K562 (cell line): ENCODE measurements around the gene EDEM1. TPM values are rescaled to one million over a fixed set of nuclear protein-coding genes. Genes with fewer than 3 reads are reported as not detected.

ENCODE experiments used
- BRD4 ChIP-seq: fragments of 200-600 bp; sonication (generic); IDR thresholded peaks from 2 replicates; pipeline ENCODE4 v1.6.1; 2017; ENCODE audit warnings: inconsistent platforms
- EP400 ChIP-seq: fragments of 450-650 bp; IDR thresholded peaks from 2 replicates; pipeline ENCODE4 v1.6.1; 2017; ENCODE audit warnings: antibody characterized with exemption, mild to moderate bottlenecking, moderate library complexity
- FOXP1 ChIP-seq: sonication (generic); formaldehyde crosslinking; IDR thresholded peaks from 2 replicates; pipeline ENCODE4 v1.8.0; 2022; ENCODE audit warnings: mild to moderate bottlenecking, missing genetic modification reagents
- GTF2F1 ChIP-seq: IDR thresholded peaks from 2 replicates; pipeline ENCODE4 v1.6.1; 2011; ENCODE audit warnings: low read depth, low read length, improper control_type of control experiment
- HMG20B ChIP-seq: fragments of 250-450 bp; sonication (Bioruptor Pico); IDR thresholded peaks from 2 replicates; pipeline ENCODE4 v1.5.0; 2021; ENCODE audit warnings: mild to moderate bottlenecking
- RAD51 ChIP-seq: fragments of 450-650 bp; IDR thresholded peaks from 2 replicates; pipeline ENCODE4 v1.7.1; 2016; ENCODE audit warnings: low read depth, mild to moderate bottlenecking, borderline replicate concordance
- RBFOX2 ChIP-seq: fragments of 200-400 bp; formaldehyde crosslinking; IDR thresholded peaks from 2 replicates; pipeline ENCODE4 v1.6.1; 2017; ENCODE audit warnings: low read depth, mild to moderate bottlenecking, low read length, moderate library complexity
- SMARCB1 ChIP-seq: IDR thresholded peaks from 2 replicates; pipeline ENCODE4 v1.6.1; 2011; ENCODE audit warnings: improper control_type of control experiment, low read depth; ENCODE audit not compliant: insufficient read length
- STAT6 ChIP-seq: sonication (generic); formaldehyde crosslinking; IDR thresholded peaks from 2 replicates; pipeline ENCODE4 v1.8.1; 2023; ENCODE audit warnings: mild to moderate bottlenecking, missing genetic modification reagents
- TFE3 ChIP-seq: fragments of 450-650 bp; formaldehyde crosslinking; IDR thresholded peaks from 2 replicates; pipeline ENCODE4 v1.4.0; 2020; ENCODE audit warnings: mild to moderate bottlenecking, mixed read lengths
- ZBTB11 ChIP-seq, 3 experiments: fragments of 200-800 bp in 1 of 3; fragments of 250-450 bp in 1 of 3; fragments of 450-650 bp in 1 of 3; sonication (Bioruptor Pico) in 1 of 3; sonication (Bioruptor generic) in 1 of 3; formaldehyde crosslinking in 1 of 3; IDR thresholded peaks; 2 replicates each; pipeline versions ENCODE4 v1.6.1 to v1.8.0; 2016 to 2022; ENCODE audit warnings: mild to moderate bottlenecking in 2 of 3, missing genetic modification characterization in 2 of 3, missing compliant biosample characterization in 1 of 3, moderate library complexity in 1 of 3
- ZBTB12 ChIP-seq: fragments of 250-450 bp; sonication (Bioruptor Pico); IDR thresholded peaks from 2 replicates; pipeline ENCODE4 v1.4.0; 2020
- ZBTB2 ChIP-seq: fragments of 450-650 bp; IDR thresholded peaks from 2 replicates; pipeline ENCODE4 v1.6.1; 2016; ENCODE audit warnings: antibody characterized with exemption
- ZC3H11A ChIP-seq: IDR thresholded peaks from 2 replicates; pipeline ENCODE4 v1.6.1; 2012; ENCODE audit warnings: low read depth, low read length, improper control_type of control experiment
- ZNF589 ChIP-seq: fragments of 200-800 bp; sonication (Bioruptor generic); IDR thresholded peaks from 2 replicates; pipeline ENCODE4 v1.6.1; 2016; ENCODE audit warnings: low read depth, missing genetic modification characterization, missing compliant biosample characterization
- ZNF764 ChIP-seq: fragments of 250-450 bp; sonication (Bioruptor Pico); IDR thresholded peaks from 2 replicates; pipeline ENCODE4 v1.4.0; 2020; ENCODE audit warnings: low read depth, mild to moderate bottlenecking, moderate library complexity
- polyA plus RNA-seq, 8 experiments: library from polyadenylated mRNA; depleted of rRNA in 4 of 8; stranded (reverse) in 5 of 8; unstranded in 3 of 8; fragments of >200 nt; fragmentation: Nextera tagmentation in 2 of 8; fragmentation: Illumina TruSeq in 1 of 8; extraction: Ambion mirVana in 2 of 8; extraction: Trizol in 1 of 8; gene quantifications; 2 replicates each; pipeline versions ENCODE4 v1.2.1 to v1.2.3, GENCODE V29; 2011 to 2014; ENCODE audit warnings: inconsistent platforms in 1 of 8, missing spikeins in 1 of 8
- total RNA-seq, 7 experiments: library from RNA; depleted of rRNA in 6 of 7; stranded (reverse); fragments of >200 nt in 6 of 7; fragmentation: Illumina TruSeq in 2 of 7; extraction: Trizol in 2 of 7; gene quantifications; 2 replicates each; pipeline versions ENCODE4 v1.2.1 to v1.2.3, GENCODE V29; 2011 to 2021; ENCODE audit warnings: low replicate concordance in 1 of 7

The EDEM1 gene
- total and polyA plus RNA-seq, 9 of the 15 experiments (the other 6 are each of a cell fraction or from before 2014, with no cell fraction given): 6.2 to 36.7 (median 14.3) TPM

- TF ChIP-seq RBFOX2: peak; percentile 89
- TF ChIP-seq EP400: peak; percentile 90
- peak; percentile 33; the same call in 1 of the 2 replicates for TF ChIP-seq RAD51
- no peak for TF ChIP-seq ZNF589
- TF ChIP-seq FOXP1: no peak
- no peak for TF ChIP-seq GTF2F1
- no peak for TF ChIP-seq TFE3 (CRISPR knock-in tag)
- TF ChIP-seq BRD4: no peak; the same call in 1 of the 2 replicates
- no peak for TF ChIP-seq ZNF764 (CRISPR knock-in tag)
- TF ChIP-seq ZBTB11 (CRISPR knock-in tag; IDR thresholded peaks at IDR 0.05): 0 out of 6 replicates have a peak, but pooled peaks of 1 of the 3 experiments have one; percentile 2
- TF ChIP-seq HMG20B (CRISPR knock-in tag): 0 out of 2 replicates have a peak, but pooled peaks have one; percentile 79
- TF ChIP-seq STAT6 (CRISPR knock-in tag): no peak
- TF ChIP-seq ZBTB2: no peak; the same call in 1 of the 2 replicates
- TF ChIP-seq ZBTB12 (CRISPR knock-in tag): peak; percentile 62
- no peak for TF ChIP-seq SMARCB1
- TF ChIP-seq ZC3H11A: no peak
Observed at GRCh38 chr3:5187156-5187919, at the start of gene EDEM1 (continued).
